RKO (cell line): Measurements from ENCODE around the gene OR51T1.
"Not testable (repeated sequence)": the region's sequence is repeated elsewhere in the genome, so short reads cannot be mapped to it uniquely, and the experiment has no call there.

Source experiments
- DNase-seq: peaks from one replicate; pipeline ENCODE4 v3.0.0-alpha.2; 2016; ENCODE audit warnings: low spot score

Gene OR51T1, protein sequence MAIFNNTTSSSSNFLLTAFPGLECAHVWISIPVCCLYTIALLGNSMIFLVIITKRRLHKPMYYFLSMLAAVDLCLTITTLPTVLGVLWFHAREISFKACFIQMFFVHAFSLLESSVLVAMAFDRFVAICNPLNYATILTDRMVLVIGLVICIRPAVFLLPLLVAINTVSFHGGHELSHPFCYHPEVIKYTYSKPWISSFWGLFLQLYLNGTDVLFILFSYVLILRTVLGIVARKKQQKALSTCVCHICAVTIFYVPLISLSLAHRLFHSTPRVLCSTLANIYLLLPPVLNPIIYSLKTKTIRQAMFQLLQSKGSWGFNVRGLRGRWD

DNA sequence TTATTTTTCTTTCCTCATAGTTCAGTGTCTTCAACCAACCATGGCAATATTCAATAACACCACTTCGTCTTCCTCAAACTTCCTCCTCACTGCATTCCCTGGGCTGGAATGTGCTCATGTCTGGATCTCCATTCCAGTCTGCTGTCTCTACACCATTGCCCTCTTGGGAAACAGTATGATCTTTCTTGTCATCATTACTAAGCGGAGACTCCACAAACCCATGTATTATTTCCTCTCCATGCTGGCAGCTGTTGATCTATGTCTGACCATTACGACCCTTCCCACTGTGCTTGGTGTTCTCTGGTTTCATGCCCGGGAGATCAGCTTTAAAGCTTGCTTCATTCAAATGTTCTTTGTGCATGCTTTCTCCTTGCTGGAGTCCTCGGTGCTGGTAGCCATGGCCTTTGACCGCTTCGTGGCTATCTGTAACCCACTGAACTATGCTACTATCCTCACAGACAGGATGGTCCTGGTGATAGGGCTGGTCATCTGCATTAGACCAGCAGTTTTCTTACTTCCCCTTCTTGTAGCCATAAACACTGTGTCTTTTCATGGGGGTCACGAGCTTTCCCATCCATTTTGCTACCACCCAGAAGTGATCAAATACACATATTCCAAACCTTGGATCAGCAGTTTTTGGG is at the start of gene OR51T1:
Gene OR51T1, plus strand, starts transcription at position 41 of the 641 bp plus-strand sequence. Its CDS starts 0 bp downstream, at position 41.
- no peak for DNase-seq

DNA sequence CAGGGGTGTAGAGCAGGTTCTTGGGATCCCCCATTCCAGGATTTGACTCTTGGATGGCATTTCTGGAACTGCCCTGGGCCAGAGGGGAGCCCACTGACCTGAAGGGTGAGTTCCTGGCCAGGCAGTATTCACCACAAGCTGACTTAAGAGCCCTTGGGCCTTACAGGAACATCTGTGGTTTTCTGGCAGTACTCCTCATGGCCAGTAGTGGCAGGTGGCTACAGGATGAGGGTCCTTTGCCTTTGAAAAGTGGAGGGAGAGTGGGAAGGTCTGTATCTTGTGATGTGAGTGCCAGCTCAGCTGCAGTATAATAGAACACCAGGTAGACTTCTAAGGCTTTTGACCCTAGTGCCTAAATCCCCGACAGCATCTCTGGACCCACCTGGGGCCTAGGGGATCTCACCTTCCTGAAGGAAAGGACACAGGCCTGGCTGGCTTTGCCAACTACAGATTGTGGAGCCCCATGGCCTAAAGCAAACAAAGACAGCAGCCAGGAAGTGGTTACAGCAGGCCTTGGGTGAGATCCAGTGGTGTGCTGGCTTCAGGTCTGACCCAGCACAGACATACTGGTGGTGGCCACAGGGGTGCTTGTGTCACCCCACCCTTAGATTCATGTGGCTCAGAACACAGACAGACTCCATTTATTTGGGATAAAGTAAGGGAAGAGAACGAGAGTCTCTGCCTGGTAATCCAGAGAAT is 41.7 kb upstream of the OR51T1 start:
- no peak for DNase-seq

DNA sequence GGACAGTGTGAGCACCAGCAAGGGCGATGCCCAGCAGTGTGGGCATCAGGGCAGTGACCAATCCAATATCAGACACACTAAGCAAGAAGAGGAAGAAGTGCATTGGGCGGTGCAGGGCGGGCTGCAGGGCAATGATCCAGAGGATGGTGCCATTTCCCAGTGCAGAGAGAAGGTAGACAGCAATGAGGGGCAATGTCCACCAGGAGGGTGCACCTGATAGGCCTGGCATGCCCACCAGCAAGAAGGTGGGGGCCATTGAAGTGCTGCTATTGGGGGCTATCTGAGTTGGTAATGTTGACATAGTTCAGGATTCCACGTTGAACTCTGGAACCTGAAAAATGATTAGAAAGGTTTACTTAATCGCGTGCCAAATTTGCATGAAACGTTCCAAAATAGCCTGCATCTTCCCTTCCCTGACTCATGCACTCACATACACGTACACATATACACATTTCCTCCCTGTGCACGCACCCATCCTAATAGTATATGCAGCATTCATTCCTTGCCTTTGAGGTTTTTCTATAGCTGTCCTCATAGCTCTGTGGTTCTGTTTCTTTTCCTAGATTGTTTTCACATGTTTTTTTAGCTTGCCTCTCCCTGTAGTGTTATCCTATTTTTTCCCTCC is 32.7 kb upstream of the OR51T1 start, which contains the start of gene OR51S1:
Gene OR51S1, minus strand, starts transcription at position 301 of the 625 bp plus-strand sequence. Its CDS starts 0 bp downstream, at position 301.
- DNase-seq, result no peak

DNA sequence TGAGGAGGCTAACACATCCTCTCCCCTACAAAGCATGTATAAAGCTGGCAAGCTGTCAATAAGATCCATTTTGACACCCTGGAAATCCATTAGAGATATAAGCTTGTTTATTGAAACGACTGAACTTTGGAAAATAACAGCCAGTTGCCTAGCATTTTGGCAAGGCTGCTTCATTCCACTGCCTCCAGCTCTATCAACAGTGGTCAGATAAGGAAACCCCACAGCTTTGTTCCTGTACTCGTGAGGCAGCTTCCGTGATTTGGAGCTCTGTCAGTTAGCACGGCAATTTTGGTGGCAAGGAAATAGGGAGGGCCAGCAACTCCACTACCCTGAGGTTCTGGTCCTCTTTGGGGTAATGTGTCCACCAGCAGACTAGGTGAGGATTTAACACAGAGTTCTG is 30.7 kb upstream of the OR51T1 start:
- no peak for DNase-seq

DNA sequence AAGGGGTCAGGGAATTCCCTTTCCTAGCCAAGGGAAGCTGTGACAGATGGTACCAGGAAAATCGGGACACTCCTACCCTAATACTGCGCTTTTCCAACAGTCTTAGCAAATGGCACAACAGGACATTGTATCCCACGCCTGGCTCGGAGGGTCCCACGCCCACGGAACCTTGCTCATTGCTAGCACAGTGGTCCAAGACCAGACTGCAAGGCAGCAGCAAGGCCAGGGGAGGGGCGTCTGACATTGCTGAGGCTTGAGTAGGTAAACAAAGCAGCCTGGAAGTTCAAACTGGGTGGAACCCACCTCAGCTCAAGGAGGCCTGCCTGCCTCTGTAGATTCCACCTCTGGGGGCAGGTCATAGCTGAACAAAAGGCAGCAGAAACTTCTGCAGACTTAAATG is 27.4 kb upstream of the OR51T1 start:
- not testable (repeated sequence) for DNase-seq

DNA sequence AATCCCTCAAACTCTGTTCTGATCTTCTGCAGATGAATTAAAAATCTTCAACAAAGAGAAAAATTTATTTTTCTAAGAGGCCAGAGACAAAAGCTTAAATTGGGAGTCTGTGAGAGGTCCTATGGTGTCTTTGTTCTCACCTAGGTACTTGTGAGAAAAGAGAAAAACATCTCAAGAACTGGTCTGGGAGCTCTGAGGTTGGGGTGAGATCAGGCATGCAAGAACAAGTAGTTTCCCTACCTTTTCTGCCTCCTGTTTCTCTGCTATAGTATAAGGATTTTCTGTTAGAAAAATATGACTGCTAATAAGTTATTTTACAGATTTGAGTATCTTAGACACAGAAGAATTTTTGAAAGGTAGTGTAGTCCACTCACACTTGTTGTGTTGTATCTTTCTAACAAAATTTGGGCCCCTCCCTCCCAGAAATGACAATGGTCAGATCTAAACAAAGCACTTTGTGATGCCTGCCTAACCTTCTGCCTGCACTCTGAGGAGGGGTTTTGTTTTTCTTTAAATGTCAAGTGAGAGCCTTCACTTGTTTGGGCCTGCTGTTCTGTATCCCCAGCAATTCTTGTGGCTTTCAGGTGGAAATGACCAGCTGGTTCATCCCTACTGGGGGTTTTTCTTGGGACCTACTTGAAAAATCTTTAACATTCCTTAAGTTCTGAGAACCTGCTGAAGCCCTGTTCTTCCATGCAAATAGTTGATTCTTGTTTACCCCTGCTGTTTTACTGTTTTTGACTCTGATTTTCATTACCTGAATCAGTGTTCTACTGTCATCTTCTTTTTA is 19.1 kb upstream of the OR51T1 start:
- DNase-seq, result no peak

DNA sequence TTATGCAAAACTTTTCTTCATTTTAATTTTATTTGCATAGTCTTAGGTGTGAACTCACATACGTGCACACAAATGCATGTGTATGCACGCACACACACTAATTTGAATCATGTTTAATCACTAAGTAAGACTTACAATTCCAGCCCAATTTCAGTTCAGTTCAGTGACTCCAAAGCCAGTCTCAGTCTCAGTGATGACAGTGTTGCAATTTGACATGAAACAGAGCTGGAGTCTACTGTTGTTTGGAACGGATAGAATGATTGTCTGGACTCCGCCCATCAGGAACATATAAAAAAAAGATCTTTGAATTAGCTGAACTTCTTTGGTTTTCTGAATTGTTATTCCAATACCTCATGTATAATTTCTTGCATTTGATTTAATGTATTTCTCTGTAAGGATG is 17.8 kb upstream of the OR51T1 start:
- no peak for DNase-seq

DNA sequence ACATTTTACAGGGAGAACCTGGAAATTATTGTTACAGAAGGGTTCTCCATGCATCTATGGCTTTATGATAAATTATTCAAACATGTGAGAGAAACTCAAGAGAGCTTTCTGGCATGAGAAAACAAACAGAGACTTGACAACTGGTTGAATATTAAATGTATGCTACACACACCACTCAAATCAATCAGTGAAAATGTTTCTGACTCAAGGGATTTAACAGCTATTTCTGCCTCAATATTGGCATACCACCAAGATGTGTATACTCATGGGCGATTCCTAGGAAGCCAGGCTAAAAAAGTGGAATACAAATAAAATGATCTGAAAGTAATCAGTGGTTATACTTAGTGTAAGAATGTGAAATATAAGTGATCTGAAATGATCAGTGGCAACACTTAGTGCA is 15.8 kb upstream of the OR51T1 start:
- DNase-seq, result no peak

DNA sequence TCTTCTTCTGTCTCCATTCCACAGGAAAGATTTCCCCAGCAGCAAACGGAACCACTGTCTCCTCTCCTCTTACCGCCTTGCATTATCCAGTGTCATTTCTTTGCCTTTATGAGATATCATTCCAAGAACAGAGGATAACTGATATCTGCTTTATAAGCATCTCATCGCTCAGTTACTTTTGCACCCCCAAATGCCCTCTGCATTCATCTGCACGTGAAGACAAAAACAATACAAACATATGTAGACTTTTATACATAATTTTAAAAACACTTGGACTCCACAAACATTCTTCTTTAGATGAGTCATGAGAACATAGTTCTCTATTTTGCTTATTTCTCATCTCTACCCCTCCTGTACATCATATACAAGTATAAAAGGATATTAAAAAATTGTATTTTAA is 512 bp upstream of the OR51T1 start:
- no peak for DNase-seq

DNA sequence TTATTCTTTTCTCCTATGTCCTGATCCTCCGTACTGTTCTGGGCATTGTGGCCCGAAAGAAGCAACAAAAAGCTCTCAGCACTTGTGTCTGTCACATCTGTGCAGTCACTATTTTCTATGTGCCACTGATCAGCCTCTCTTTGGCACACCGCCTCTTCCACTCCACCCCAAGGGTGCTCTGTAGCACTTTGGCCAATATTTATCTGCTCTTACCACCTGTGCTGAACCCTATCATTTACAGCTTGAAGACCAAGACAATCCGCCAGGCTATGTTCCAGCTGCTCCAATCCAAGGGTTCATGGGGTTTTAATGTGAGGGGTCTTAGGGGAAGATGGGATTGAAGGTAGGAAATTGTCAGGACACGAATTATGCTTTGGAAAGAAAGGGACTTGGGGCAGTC is 843 bp downstream of the OR51T1 start:
- DNase-seq, result no peak

DNA sequence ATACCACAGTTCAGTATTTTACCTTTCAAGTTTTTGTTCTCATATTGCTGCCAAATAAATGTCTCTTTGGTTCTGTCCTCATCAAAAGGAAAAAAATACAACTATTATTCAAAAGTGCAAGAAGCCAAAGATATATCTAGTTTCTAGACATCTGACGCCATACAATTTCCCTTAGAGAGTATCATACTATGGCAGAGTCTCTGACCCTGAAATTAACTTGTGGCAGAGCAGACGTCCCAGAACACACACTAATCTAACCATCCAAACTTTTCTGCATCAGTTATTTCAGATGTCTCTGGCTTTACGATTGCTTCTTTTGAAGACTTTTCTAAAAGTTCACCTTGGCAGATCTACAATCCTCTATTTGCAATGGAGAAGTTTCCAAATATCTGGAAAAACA is 2.7 kb downstream of the OR51T1 start:
- no peak for DNase-seq

DNA sequence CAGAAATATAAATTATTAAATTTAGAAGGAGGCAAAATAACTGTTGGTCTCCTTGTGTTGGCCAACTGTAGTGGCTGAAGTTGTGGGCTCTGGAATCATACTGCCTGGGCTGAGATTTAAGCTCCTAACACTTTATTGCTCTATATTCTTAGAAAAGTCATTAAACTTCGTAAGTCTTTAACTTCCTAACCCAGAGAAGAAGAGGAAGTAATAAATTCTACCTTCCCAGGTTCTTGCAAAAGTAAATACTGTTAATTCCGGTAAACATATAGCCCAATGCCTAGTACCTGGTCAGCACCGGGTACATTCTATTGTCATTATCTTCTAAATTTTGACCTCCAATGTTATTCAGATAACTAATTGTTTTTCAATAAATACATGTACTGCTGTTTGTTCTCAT is 4.5 kb downstream of the OR51T1 start:
- no peak for DNase-seq

DNA sequence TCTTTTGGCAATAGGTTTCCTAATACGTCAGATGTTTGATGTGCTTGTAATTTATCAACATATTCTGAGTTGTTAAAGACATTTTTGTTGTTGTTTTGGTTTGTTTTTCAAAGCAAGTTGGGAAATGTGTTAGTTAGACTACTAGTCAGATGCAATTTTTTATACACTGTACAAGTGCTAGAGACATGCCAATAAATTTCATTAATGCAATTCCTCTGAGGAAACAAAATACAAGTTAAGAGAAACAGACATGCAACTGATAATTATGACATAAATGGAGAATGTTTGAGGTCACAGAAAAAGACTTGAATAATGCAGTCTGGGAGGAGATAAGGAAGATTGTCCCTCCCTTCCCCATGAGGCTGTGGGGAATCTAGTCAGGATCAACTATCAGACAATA is 5.9 kb downstream of the OR51T1 start:
- no peak for DNase-seq

DNA sequence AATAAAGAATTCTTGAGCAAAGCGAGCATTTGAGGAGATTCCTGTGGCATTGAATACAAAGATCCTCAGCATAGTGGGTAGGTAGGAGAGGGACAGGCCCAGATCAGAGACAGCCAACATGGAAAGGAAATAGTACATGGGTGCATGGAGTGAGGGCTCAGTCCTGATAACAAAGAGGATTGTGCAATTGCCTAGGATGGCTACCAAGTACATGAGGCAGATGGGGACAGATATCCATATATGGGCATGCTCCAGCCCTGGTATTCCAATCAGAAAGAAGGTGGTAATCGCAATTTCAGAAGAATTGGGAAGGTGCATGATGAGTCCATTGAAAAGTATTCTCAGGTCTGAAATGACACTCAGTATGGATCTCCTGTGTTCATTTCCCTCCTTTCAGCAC is 8.6 kb downstream of the OR51T1 start:
- no peak for DNase-seq

DNA sequence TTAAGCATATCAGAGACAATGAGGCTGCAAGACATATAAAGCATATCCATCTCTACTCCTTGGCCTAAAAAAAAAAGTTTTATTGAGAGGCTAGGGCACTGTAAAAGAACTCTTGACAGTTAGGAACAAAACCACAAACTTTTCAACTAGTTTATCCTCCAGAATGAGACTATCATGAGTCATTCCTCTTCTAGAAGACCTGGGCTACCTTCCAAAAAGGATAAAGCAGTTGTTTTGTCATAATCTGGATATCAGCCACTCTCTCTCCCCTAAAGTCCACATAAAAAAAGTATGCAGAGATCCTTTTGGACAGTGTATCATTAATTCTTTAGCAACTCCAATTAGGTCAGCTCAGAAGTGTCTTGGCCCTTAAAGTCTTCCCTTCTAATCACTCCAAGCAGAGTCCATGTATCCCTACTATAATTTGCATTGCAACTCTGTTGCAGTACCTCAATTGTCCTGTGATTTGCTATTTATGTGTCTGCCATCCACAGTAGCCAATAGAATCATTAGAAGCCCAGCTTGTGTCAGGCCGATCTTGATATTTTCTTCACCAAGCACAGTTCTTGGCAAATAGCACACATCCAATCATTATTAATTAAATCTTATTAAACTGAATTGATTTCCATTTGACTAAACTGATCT is 10.4 kb downstream of the OR51T1 start:
- peak; percentile 72 for DNase-seq

DNA sequence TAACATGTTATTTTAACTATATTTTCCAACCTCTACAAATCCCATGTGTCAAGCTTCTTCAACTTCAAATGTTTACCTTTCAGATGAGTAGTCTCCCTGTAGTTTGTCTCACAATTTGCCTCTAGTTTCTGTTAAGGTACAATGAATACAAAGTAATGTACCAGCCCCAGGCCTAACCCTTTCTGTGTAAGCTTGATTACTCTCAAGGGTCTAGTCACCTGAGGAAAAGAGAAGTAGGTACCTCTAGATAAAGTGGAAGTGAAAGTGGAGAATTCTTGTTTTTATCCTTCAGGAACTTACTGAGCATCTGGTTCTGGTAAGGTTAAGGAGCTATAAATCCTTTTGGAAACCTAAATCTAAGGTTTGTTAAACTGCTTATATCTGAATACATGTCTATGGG is 21.8 kb downstream of the OR51T1 start, which contains the start of gene OR51A7:
Gene OR51A7, plus strand, starts transcription at position 300 of the 400 bp plus-strand sequence. CDS start 3,587 bp downstream, outside the sequence.
- no peak for DNase-seq

DNA sequence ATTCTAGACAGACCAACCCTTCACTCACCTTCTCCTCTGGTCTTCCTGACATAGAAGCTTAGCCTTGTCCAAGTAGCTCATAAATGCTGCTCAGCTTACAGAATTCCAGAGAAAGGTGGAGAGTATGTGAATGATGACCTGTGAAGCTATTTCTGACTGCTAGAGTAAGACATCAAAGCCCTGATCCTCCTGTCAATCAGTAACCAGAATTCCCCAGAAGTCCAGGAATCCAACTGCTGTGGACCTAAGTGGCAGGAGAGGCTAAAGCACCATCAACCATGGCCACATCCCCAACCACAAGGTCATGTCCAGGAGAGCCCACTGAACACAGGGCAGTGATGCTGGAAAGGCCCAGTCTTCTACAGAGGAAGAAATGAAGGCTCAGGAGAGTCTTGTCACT is 34.9 kb downstream of the OR51T1 start:
- DNase-seq, result no peak

DNA sequence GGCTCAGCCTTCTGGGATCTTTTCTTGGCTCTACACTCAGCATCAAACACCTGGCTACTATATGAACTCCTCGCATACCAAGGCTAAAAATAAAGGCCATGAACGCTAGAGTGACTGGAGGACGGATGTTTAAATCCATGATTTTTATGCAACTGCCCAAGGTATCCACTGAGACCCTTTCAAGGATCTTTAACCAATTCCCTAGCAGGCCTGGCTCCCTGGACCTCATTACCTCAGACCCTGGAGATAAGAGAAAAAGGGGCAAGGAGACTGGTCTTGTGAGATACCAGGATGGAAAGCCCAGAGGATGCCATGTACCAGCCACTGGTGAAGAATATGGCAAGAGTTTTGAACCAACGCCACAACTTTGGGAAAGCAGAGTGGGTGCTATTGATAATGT is 37.5 kb downstream of the OR51T1 start, which contains the start of gene OR51G2:
Gene OR51G2, minus strand, starts transcription at position 101 of the 400 bp plus-strand sequence. CDS start 3,687 bp downstream, outside the sequence.
- DNase-seq, result no peak

DNA sequence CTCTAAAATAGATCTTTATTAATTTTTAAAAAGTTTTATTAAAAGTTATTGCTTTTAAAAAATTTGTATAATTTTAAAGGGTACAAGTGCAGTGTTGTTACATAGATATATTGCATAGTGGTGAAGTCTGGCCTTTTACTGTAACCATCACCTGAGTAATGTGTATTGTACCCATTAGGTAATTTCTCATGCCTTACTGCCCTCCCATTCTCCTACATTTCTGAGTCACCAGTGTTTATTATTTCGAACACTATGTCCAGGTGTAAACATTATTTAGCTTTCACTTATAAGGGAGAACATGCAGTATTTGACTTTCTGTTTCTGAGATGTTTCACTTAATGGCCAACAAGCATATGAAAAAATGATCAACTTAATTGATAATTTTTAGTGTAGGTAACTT is 40.1 kb downstream of the OR51T1 start:
- no peak for DNase-seq

DNA sequence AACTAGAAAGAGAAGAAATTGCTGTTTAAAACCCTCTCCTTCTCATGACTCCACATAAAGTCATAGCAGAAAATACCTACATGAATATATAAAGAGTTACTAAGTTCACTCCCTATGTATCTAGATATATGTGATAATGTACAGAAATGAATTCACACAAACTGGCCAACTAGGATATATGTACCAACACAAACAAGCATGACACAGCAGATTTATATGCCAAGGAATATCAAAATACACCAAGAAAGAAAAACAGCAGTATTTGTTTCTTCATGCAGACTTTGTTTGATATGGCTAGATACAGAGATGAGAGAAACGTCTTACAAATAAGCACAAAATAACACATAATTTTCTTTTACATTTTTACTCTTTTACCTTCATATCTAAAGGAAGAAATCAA is 40.6 kb downstream of the OR51T1 start:
- no peak for DNase-seq

DNA sequence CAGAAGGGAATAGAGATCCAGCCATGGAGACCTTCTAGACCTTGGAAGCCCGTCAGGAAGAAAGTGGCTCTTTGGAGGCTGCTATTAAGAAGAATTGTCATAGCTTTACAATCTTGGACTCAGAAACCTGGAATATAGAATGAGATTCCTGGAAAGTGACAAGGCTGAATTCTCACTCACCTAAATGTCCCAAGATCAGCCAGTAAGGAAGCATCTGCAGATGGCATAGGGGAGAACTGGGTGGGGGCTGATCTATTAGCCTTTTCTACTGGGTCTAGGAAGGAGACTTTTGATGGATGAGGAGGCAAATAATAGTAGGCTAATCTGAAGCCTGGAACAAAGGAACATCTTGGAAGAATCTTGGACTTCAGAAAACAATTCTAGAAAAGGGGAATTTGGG is 42.5 kb downstream of the OR51T1 start, which contains the start of gene OR51G1:
Gene OR51G1, minus strand, starts transcription at position 101 of the 400 bp plus-strand sequence. Its CDS starts 0 bp downstream, at position 101.
- no peak for DNase-seq
